Measurements from ENCODE around the gene CPE. TPM values are rescaled to one million over a fixed set of nuclear protein-coding genes. Genes with fewer than 3 reads are reported as not detected.

The CPE gene
- total RNA-seq, 4 donors from 2014 or later: 25.2 to 66.2 (median 41.9) TPM

DNA sequence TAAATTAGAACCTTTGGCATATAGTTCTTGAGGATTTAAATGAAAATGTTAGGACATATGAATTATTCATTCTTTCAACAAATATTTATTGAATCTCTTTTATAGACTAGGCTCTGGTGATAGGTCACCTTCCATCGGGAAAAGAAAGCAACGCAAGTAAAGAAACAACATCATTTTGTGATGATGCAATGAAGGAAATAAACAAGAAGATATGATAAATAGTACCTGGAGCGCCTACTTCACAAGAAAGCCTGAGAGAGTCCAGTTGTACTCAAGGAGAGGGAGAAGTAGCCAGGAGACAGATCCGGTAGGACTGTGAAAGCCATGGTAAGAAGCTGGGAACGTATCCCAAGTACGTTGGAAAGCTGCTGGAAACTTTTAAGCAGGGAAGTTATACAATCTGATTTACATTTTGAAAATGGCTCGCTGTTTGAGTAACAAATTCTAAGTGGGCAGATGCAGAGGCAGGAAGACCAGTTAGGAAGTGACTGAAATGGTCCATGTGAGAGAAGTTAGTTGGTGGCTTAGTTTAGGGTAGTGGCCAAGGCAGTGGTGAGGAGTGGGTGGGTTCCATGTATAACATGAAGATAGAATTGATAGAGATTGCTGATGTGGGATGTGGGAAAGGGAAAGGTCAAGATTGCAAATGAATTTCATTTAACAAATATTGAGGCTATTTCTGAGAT is 17.7 kb upstream of the CPE start:
- no peak overlapping the region for H3K4me3 ChIP-seq (ENCODE audit: low read depth, poor library complexity, severe bottlenecking)
- DNase-seq (ENCODE audit: low spot score in 2 of 2): no peak
- intact Hi-C loops (cut with DNase I; ENCODE audit: low total_unique reads): no loop called here
- no peak for TF ChIP-seq POLR2A (IDR thresholded peaks at IDR 0.05)
- WGBS, 2 donors: 73 to 80% methylated on average over 7 of the region's 7 CpGs

DNA sequence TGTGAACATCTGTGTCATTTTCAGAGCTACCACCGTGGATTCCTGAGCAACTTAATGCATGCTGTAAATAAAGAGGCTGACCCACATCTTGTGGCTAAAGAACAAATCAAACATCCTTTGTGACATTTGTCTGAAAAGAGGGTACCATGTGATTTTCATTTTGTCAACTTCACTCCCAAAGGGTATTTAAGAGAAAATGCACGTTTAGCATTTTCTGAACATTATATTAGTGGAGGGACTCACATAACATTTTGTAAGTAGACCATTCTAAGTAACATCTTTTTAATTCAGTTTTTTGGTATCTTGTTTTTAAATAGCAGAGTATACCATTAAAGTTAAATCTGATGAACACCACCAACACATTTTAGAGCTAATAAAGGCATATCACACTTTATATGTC is 17.0 kb upstream of the CPE start:
- no peak for DNase-seq (ENCODE audit: low spot score in 2 of 2)
- no peak overlapping the region for H3K4me3 ChIP-seq (ENCODE audit: low read depth, poor library complexity, severe bottlenecking)
- no peak for TF ChIP-seq POLR2A (IDR thresholded peaks at IDR 0.05)
- TF ChIP-seq, protein P1, sequence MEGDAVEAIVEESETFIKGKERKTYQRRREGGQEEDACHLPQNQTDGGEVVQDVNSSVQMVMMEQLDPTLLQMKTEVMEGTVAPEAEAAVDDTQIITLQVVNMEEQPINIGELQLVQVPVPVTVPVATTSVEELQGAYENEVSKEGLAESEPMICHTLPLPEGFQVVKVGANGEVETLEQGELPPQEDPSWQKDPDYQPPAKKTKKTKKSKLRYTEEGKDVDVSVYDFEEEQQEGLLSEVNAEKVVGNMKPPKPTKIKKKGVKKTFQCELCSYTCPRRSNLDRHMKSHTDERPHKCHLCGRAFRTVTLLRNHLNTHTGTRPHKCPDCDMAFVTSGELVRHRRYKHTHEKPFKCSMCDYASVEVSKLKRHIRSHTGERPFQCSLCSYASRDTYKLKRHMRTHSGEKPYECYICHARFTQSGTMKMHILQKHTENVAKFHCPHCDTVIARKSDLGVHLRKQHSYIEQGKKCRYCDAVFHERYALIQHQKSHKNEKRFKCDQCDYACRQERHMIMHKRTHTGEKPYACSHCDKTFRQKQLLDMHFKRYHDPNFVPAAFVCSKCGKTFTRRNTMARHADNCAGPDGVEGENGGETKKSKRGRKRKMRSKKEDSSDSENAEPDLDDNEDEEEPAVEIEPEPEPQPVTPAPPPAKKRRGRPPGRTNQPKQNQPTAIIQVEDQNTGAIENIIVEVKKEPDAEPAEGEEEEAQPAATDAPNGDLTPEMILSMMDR (IDR thresholded peaks at IDR 0.05): no peak
- intact Hi-C loops (cut with DNase I; ENCODE audit: low total_unique reads): no loop called here
- WGBS, 2 donors: 67 to 78% methylated on average over 2 of the region's 2 CpGs

DNA sequence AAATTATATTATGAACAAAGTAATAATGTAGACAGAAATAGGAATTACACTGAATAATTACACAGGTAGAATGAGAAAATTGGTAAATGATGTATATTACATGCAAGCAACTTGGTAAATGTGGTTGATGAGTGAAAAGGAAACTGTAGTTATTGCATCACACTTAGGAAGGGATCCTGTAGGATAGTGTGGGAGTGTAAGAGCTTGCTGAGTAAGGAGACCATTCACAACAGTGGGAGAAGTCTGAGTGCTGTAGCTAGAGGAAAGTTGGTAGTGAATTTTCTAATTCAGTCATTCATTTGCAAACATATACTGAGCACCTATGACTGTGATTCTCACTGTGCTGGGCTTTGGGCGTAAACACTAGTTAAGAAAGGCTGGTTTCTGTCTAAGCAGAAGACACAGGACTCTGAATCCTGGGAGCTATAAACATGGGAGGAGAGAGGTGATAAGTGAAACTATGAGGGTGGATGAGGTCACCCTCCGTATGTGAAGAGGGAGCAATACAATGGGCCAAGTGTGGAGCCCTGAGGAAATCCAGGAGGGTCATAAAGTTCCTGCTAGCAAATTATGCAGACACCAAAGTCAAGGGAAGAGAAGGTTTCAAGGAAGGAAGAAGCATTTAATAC is 14.2 kb upstream of the CPE start:
- H3K4me3 ChIP-seq (ENCODE audit: low read depth, poor library complexity, severe bottlenecking): no peak overlapping the region
- 67 to 69% methylated on average over 2 of the region's 2 CpGs for WGBS, 2 donors
- TF ChIP-seq, protein P1 (IDR thresholded peaks at IDR 0.05): no peak
- no peak for TF ChIP-seq POLR2A (IDR thresholded peaks at IDR 0.05)
- DNase-seq (ENCODE audit: low spot score in 2 of 2): no peak
- intact Hi-C loops (cut with DNase I; ENCODE audit: low total_unique reads): no loop called here

DNA sequence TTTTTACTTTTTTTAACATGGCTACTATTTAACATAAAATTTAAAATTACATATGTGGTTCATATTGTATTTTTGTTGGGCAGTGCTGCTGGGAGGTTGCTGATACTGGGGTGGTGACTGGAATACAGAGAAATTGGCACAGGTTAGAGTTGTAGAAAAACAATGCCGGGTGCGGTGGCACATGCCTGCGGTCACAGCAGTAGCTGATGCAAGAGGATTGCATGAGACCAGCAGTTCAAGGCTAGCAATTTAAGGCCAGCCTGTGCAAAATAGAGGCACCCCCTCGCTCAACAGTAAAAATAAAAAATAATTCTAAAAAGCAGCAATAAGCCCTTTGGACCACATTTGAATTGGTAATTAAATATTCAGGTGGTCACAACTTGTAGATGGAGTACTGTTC is 11.8 kb upstream of the CPE start:
- 61 to 90% methylated on average over 4 of the region's 4 CpGs for WGBS, 2 donors
- intact Hi-C loops (cut with DNase I; ENCODE audit: low total_unique reads): no loop called here

DNA sequence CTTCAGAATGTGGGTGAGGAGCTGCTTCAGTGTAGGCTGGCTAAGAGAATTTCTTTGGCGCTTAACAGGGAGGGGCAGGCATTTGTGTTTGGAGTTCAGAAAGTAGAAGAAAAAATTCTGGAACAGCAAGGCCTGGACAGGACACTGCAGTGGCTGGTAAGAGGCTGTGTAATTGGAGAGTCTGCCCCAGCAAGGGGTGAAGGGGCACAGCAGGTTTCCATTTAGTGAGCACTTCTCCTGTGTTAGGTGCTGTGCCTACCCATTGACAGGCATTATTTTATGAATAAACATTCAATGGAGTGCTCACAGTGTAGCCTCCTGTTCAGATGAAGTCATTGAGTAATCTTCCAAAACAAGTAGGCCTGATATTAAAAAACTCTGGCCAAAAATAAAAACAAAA is 10.7 kb upstream of the CPE start:
- H3K4me3 ChIP-seq (ENCODE audit: low read depth, poor library complexity, severe bottlenecking): no peak overlapping the region
- DNase-seq (ENCODE audit: low spot score in 2 of 2): no peak
- intact Hi-C loops (cut with DNase I; ENCODE audit: low total_unique reads): no loop called here
- WGBS, 2 donors: 79 to 90% methylated on average over 1 of the region's 1 CpG
- TF ChIP-seq, protein P1 (IDR thresholded peaks at IDR 0.05): no peak
- no peak for TF ChIP-seq POLR2A (IDR thresholded peaks at IDR 0.05)

More for the DNA sequence above, 11.8 kb upstream of the CPE start:
- TF ChIP-seq POLR2A (IDR thresholded peaks at IDR 0.05): no peak
- TF ChIP-seq, protein P1 (IDR thresholded peaks at IDR 0.05): no peak
- no peak for DNase-seq (ENCODE audit: low spot score in 2 of 2)
- H3K4me3 ChIP-seq (ENCODE audit: low read depth, poor library complexity, severe bottlenecking): no peak overlapping the region

DNA sequence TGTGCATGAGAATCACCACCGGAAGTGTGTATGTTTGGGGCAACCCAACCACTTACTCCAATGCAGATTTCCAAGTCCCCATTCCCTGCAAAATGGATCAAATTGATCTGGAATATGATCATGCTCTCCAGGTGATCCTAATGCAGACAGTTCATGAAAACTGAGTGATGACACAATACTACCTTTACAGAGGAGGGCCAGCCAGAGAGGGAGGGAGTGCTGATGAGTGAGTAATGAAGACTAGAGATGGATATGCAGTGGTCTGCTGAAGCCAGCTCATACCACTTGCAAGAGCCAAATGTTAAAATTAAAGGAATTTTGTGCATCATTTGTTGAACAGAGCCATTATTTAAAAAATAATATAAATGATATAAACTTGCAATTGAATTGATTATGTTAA is 10.2 kb upstream of the CPE start:
- H3K4me3 ChIP-seq (ENCODE audit: low read depth, poor library complexity, severe bottlenecking): no peak overlapping the region
- intact Hi-C loops (cut with DNase I; ENCODE audit: low total_unique reads): no loop called here
- 100% methylated on average over 1 of the region's 1 CpG for WGBS, 2 donors
- no peak for DNase-seq (ENCODE audit: low spot score in 2 of 2)
- TF ChIP-seq POLR2A (IDR thresholded peaks at IDR 0.05): no peak
- TF ChIP-seq, protein P1 (IDR thresholded peaks at IDR 0.05): no peak

Data from lower leg skin (tissue), 4 donors.